Upper lobe of left lung (tissue), 6 donors: ENCODE data around the gene CORO7. TPM values are rescaled to one million over a fixed set of nuclear protein-coding genes. Genes with fewer than 3 reads are reported as not detected.

Source experiments
- ATAC-seq, 2 donors: fragments of 200-7000 bp; cut with Tn5 transposase; one replicate each; pipeline ENCODE4 v1.9.1; 2022; ENCODE audit warnings: mild to moderate bottlenecking in 2 of 2, moderate library complexity in 2 of 2; ENCODE audit not compliant: low FRiP score in 2 of 2
- DNase-seq, 2 donors: peaks; one replicate each; pipeline ENCODE4 v3.0.0-alpha.2; 2019 to 2020
- H3K27ac ChIP-seq, 4 donors: fragments of 200-600 bp; sonication (generic); one replicate each; pipeline ENCODE4 v1.5.1; 2016 to 2019
- H3K27me3 ChIP-seq, 4 donors: fragments of 200-600 bp; sonication (generic); one replicate each; pipeline ENCODE4 v1.5.1; 2017 to 2019
- H3K36me3 ChIP-seq, 4 donors: fragments of 200-600 bp; sonication (generic); one replicate each; pipeline ENCODE4 v1.5.1; 2016 to 2019
- H3K4me1 ChIP-seq, 4 donors: fragments of 200-600 bp; sonication (generic); one replicate each; pipeline ENCODE4 v1.5.1; 2018 to 2019
- H3K4me3 ChIP-seq, 4 donors: fragments of 200-600 bp; sonication (generic); one replicate each; pipeline ENCODE4 v1.5.1; 2017 to 2019; ENCODE audit warnings: mild to moderate bottlenecking in 2 of 4, moderate library complexity in 1 of 4
- H3K9me3 ChIP-seq, 4 donors: fragments of 200-600 bp; sonication (generic); one replicate each; pipeline ENCODE4 v1.5.1; 2018 to 2019
- CTCF ChIP-seq, 6 experiments: fragments of 450-650 bp in 4 of 6; fragments of 200-600 bp in 2 of 6; sonication (generic) in 2 of 6; IDR thresholded peaks; one replicate each; pipeline ENCODE4 v1.5.1; 2016 to 2019; ENCODE audit warnings: antibody characterized with exemption in 6 of 6
- EP300 ChIP-seq, 4 donors: sonication (generic); formaldehyde crosslinking; IDR thresholded peaks; one replicate each; pipeline ENCODE4 v1.5.1; 2017; ENCODE audit warnings: antibody characterized with exemption in 4 of 4, control low read depth in 2 of 4
- POLR2A ChIP-seq, 4 donors: fragments of 450-650 bp; IDR thresholded peaks; one replicate each; pipeline ENCODE4 v1.5.1; 2016 to 2017; ENCODE audit warnings: antibody characterized with exemption in 4 of 4, mild to moderate bottlenecking in 2 of 4
- POLR2AphosphoS5 ChIP-seq, 2 donors: sonication (generic); formaldehyde crosslinking; IDR thresholded peaks; one replicate each; pipeline ENCODE4 v1.5.1; 2017; ENCODE audit warnings: antibody characterized with exemption in 2 of 2
- WGBS, 2 donors: methylation state at CpG; one replicate each; pipeline ENCODE4 v1.1.5; 2017 to 2018; 5-methylcytosine and 5-hydroxymethylcytosine counted together
- total RNA-seq, 6 donors: library from RNA; depleted of rRNA in 4 of 6; stranded (reverse); fragments of >200 nt in 4 of 6; gene quantifications; one replicate each; pipeline versions ENCODE4 v1.1.0 to v1.2.1, GENCODE V29; 2016 to 2021
- donor health status: DM: no; HTN: no; CAD: no; lungs with moderate emphysema.
- donor health status: DM: no; HTN: yes; CAD: no; lungs with severe emphysema.

Gene CORO7
- total RNA-seq: 100 to 1,000 TPM in 2 of 6 donors, 10 to 100 TPM in 4; 42.9 to 235 (median 69.0) TPM

- peak within 1 kb of the TSS; percentile 89 to 97 (median 95) for H3K27ac ChIP-seq
- WGBS, 2 donors: 0 to 2% methylated on average over 9 to 25 of the region's 92 CpGs
- TF ChIP-seq EP300 (IDR thresholded peaks at IDR 0.05): no peak
- TF ChIP-seq POLR2A (IDR thresholded peaks at IDR 0.05): peak in 3 of 4 donors; percentile 67 to 92 (median 85)
- peak; percentile 73 to 76 for TF ChIP-seq POLR2AphosphoS5 (IDR thresholded peaks at IDR 0.05)
- peak in 4 of 6 experiments; percentile 53 to 63 (median 58) for TF ChIP-seq CTCF (IDR thresholded peaks at IDR 0.05)
- DNase-seq (peak; percentile 98 to 100), ATAC-seq (peak; percentile 96 to 97)
- H3K4me1 ChIP-seq: peaks cover 12 to 34% (median 20%) of the 10 kb centered on the region in 4 donors
- H3K4me3 ChIP-seq: peak within 1 kb of the TSS; percentile 80 to 100 (median 94)
- no peaks in the 10 kb centered on the region for H3K9me3 ChIP-seq
- H3K36me3 ChIP-seq: peaks cover 5 to 18% (median 14%) of the 10 kb centered on the region in 4 donors
- no peaks in the 10 kb centered on the region for H3K27me3 ChIP-seq
These were observed at the start of gene CORO7 for GRCh38 chr16:4416200-4417032. Gene CORO7 (minus strand): TSS chr16:4416596. CDS start chr16:4416518, 78 bp downstream.

GRCh38 chr16:4463522-4464163, 47.2 kb upstream of the CORO7 start:
- Histone ChIP-seq H3K4me3 (no peak overlapping the region), H3K9me3 (no peaks in the 10 kb centered on the region), H3K27me3 (no peaks in the 10 kb centered on the region), H3K27ac (no peak overlapping the region), H3K4me1 (peaks cover 0 to 13% (median 6%) of the 10 kb centered on the region in 4 donors), H3K36me3 (peaks cover 9 to 79% (median 51%) of the 10 kb centered on the region in 4 donors)
- 86 to 91% methylated on average over 17 to 22 of the region's 22 CpGs for WGBS, 2 donors
- ATAC-seq (peak in 1 of 2 donors; percentile 8), DNase-seq (peak in 1 of 2 donors; percentile 55)
- no peak for TF ChIP-seq CTCF (IDR thresholded peaks at IDR 0.05)
- TF ChIP-seq EP300 (IDR thresholded peaks at IDR 0.05): no peak
- TF ChIP-seq POLR2A (IDR thresholded peaks at IDR 0.05): no peak
- no peak for TF ChIP-seq POLR2AphosphoS5 (IDR thresholded peaks at IDR 0.05)

DNA sequence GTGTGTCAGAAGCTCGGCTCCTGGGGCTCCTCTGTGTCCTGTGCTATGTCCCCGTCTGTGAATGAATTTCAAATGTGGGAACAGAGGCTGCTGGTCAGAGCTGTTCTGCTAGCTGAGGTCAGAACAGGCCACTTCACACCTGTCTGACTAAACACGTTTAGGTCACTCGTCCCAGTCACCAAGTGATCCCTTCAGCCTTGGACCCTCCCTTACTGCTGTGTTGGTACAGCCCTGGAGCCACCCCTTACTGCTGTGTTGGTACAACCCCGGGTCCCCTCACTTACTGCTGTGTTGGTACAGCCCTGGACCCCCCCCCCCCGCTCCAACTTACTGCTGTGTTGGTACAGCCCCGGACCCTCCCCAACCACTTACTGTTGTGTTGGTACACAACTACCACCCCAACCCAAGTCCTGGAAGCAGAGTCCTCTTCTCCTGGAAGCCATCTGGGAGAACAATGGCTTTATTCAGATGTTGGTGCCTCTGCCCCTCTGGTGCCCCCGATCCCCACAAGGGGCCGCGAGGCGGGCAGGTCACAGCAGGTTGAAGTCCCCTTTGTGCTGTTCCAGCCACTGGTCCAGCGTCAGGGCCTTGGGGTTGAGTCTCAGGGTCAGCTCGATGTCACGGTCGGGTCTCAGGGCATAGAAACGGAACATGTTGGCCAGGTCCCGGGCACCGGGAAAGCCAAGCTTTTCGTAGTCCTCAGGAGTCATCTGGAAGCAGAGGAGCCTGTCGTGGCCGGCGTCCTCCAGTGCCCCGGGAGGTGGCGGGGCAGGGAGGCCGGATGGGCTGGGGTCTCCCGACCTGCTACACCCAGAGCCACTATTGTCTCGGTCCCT, 45.1 kb upstream of the CORO7 start:
- 74 to 82% methylated on average over 13 to 27 of the region's 27 CpGs for WGBS, 2 donors
- Histone ChIP-seq H3K9me3 (no peaks in the 10 kb centered on the region), H3K4me3 (no peak overlapping the region), H3K4me1 (peaks cover 0 to 13% (median 6%) of the 10 kb centered on the region in 4 donors), H3K27me3 (no peaks in the 10 kb centered on the region), H3K36me3 (peaks cover 4 to 77% (median 50%) of the 10 kb centered on the region in 4 donors), H3K27ac (no peak overlapping the region)
- DNase-seq (peak in 1 of 2 donors; percentile 70), ATAC-seq (no peak)
- no peak for TF ChIP-seq POLR2A (IDR thresholded peaks at IDR 0.05)
- no peak for TF ChIP-seq POLR2AphosphoS5 (IDR thresholded peaks at IDR 0.05)
- TF ChIP-seq EP300 (IDR thresholded peaks at IDR 0.05): no peak
- TF ChIP-seq CTCF (IDR thresholded peaks at IDR 0.05): no peak

GRCh38 chr16:4460936-4461249, 44.5 kb upstream of the CORO7 start:
- ATAC-seq (no peak), DNase-seq (no peak)
- H3K27ac ChIP-seq: no peak overlapping the region
- H3K4me3 ChIP-seq: no peak overlapping the region
- H3K27me3 ChIP-seq: no peaks in the 10 kb centered on the region
- 87 to 92% methylated on average over 4 to 5 of the region's 5 CpGs for whole genome bisulfite sequencing, 2 donors
- peaks cover 4 to 77% (median 50%) of the 10 kb centered on the region in 4 donors for H3K36me3 ChIP-seq
- H3K4me1 ChIP-seq: peaks cover 0 to 13% (median 6%) of the 10 kb centered on the region in 4 donors
- no peaks in the 10 kb centered on the region for H3K9me3 ChIP-seq
- no peak for TF ChIP-seq CTCF (IDR thresholded peaks at IDR 0.05)
- no peak for TF ChIP-seq POLR2AphosphoS5 (IDR thresholded peaks at IDR 0.05)
- TF ChIP-seq EP300 (IDR thresholded peaks at IDR 0.05): no peak
- TF ChIP-seq POLR2A (IDR thresholded peaks at IDR 0.05): no peak
